HG02763 (cell line): Measurements from ENCODE around the gene SPATA46.
"Not testable (repeated sequence)": the region's sequence is repeated elsewhere in the genome, so short reads cannot be mapped to it uniquely, and the experiment has no call there.

Experiments
- ATAC-seq: cut with Tn5 transposase; IDR thresholded peaks from one replicate; pipeline ENCODE4 v1.9.1; 2021; ENCODE audit warnings: mild to moderate bottlenecking, moderate library complexity; ENCODE audit not compliant: unreplicated experiment

The SPATA46 gene

DNA sequence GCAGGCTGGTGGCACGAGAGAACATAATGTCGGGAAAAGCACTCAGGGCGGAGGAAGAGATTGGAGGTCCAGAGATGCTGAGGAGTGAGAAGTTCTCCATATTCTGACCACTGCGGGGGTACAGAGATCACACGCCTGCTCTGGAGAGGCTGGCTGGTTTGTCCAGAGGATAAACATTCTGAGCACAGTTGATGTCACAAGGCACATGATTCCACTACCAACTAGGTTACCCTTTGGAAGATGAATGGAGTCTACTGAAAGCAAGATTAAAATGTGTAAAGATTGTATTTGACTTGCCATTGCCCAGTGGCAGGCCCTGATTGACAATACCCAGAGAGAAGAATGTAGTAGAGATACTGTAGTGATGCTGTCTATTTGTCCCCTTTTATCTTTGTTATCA lies at the start of gene SPATA46:
TSS of gene SPATA46 (minus strand) at position 164 of the 400 bp plus-strand sequence. CDS start at position 100, 64 bp downstream.
- ATAC-seq = no peak

DNA sequence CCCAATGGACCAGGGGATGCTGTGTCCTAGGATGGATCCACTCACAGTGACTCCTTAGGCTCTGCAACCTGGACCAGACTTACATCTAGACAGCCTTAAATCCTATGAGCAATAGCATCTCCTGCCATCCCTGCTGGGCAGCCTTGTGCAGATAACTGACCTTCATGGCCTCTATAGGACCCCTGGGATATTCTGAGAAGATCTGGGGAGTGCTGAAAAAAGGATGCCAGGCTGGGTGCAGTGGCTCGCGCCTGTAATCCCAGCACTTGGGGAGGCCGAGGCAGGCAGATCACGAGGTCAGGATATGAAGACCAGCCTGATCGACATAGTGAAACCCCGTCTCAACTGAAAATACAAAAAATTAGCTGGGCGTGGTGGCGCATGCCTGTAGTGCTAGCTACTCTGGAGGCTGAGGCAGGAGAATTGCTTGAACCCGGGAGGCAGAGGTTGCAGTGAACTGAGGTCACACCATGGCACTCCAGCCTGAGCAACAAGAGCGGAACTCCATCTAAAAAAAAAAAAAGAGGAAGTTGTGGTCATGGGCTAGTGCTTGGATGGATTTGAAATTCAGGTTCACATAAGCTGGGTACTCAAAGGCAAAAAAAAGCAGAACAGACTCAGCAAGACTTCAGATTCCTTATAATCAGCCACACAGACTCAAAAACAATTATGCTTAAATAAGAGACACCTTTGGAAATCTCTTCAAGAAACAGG lies 46.2 kb upstream of the SPATA46 start:
- ATAC-seq = no peak

GRCh38 chr1:162421258-162422164 lies 44.9 kb upstream of the SPATA46 start:
- no peak for ATAC-seq

- no peak for ATAC-seq
These were observed 43.5 kb upstream of the SPATA46 start for GRCh38 chr1:162420120-162420519.

- ATAC-seq = not testable (repeated sequence)
These were observed 42.8 kb upstream of the SPATA46 start for GRCh38 chr1:162419450-162419931.

DNA sequence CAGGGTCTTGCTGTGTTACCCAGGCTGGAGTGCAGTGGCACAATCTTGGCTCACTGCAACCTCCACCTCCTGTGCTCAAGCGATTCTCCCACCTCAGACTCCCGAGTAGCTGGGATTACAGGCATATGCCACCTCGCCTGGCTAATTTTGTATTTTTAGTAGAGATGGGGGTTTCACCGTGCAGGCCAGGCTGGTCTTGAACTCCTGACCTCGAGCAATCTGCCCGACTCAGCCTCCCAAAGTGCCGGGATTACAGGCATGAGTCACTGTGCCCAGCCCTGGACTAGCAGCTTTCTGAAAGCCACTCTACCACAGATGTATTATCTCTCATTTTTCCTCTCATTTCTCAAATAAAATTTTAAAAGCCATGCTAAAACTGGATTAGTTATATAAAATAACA lies 41.9 kb upstream of the SPATA46 start:
- not testable (repeated sequence) for ATAC-seq

- ATAC-seq = no peak
These were observed 41.0 kb upstream of the SPATA46 start for GRCh38 chr1:162417650-162418049.

DNA sequence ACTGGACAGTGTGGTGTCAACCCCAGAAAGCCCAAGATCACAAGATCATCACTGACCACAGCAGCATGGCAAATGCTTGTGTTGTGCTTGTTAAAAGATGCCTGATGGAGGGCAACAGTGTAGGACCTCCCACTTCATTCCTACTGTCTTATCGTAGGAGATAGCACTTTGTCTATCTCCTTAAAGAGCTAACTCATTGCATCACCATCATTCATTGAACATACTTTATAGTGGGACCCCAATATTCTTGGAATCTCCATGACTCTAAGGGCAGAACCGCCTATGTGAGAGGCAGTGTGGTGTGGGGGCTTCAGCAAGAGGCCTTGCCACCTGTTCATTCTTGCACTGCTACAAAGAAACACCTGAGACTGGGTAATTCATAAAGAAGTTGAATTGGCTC lies 40.3 kb upstream of the SPATA46 start:
- no peak for ATAC-seq

- ATAC-seq = no peak
These were observed 39.6 kb upstream of the SPATA46 start for GRCh38 chr1:162416215-162416614.

DNA sequence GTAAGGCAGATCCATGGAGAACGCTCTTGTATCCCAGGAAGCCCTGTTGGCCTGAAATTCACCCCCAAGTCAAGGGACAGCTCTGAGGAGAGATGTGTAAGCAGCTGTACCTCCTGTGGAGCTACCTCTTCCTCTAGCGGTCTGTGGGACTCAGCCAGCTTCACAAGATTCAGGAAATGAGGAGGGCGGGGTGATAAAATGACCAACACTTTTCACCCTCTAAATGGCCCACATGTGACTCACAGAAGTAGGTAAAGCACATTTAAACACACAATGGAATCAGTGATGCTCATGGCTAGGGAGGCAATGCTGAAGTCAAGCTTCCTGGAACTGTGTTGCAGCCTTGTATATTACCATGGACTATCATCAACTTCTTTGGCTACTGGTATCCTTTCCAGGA lies 35.3 kb upstream of the SPATA46 start, which contains the start of gene SH2D1B:
TSS of gene SH2D1B (minus strand) at position 135 of the 400 bp plus-strand sequence. CDS start at position 15, 120 bp downstream.
- ATAC-seq = no peak

GRCh38 chr1:162407539-162407938 lies 30.9 kb upstream of the SPATA46 start:
- ATAC-seq = no peak

GRCh38 chr1:162406811-162407210 lies 30.2 kb upstream of the SPATA46 start:
- ATAC-seq = no peak

- ATAC-seq = no peak
These were observed 29.1 kb upstream of the SPATA46 start for GRCh38 chr1:162405800-162406199.

- ATAC-seq = no peak
These were observed 28.0 kb upstream of the SPATA46 start for GRCh38 chr1:162404550-162405160.

- ATAC-seq = no peak
These were observed 24.2 kb upstream of the SPATA46 start for GRCh38 chr1:162400790-162401355.

DNA sequence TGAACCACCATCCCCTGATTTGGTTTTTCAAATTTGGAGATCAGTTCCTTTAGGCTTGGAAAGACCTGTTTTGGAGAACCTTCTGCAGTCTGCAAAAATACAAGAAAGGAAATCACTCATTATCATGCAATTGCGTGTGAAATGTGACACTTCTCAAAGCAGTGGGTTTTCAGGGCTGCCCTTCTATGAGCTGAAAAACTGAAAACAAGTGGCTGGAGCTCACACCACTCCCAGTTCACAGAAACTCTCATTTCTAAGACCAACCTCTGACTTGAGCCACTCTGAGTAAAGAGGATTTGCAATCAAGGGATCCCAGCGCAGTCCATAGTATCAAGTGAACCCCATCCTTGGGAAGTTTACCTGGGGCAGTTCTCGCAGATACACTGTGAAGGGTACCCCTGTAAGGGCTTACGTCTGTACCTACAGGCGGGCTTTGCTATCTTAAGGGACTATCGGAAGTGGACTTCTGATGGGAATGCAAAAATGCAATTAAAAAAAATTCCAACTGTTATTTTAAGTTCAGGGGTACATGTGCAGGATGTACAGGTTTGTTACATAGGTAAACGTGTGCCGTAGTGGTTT lies 22.4 kb upstream of the SPATA46 start:
- ATAC-seq = no peak

- no peak for ATAC-seq
These were observed 21.4 kb upstream of the SPATA46 start for GRCh38 chr1:162397943-162398560.

DNA sequence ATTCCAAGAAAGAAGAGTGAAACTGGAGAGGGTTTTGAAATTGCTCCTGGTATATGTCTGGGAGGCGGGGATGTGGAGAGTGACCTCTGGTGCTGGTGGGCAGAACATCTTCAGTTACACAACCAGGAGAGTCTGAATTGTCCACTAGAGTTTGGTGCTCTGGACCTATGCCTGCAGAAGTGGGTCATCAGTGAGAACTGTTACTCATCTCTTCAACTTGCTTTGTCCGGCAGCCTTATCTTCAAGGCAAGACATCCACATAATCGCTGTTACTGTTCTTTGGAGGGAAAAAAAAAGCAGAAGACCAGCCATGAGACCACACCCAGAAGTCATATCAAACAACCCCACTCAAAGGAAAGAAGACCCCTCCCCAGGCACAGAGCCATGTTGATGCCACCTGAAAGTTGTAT lies 20.4 kb upstream of the SPATA46 start:
- ATAC-seq = no peak

GRCh38 chr1:162396201-162396906 lies 19.7 kb upstream of the SPATA46 start:
- no peak for ATAC-seq
